NCI-H526 (cell line): ENCODE results near the gene ZNF264.
A peak's percentile ranks its signal among the peaks of the same experiment; 100 is the strongest.
"Not testable (repeated sequence)": the region's sequence is repeated elsewhere in the genome, so short reads cannot be mapped to it uniquely, and the experiment has no call there.

Experiments used
- DNase-seq, 2 experiments: peaks; one replicate each; lab custom pipeline; 2025; lab: John Stamatoyannopoulos, UW

Gene ZNF264

DNA sequence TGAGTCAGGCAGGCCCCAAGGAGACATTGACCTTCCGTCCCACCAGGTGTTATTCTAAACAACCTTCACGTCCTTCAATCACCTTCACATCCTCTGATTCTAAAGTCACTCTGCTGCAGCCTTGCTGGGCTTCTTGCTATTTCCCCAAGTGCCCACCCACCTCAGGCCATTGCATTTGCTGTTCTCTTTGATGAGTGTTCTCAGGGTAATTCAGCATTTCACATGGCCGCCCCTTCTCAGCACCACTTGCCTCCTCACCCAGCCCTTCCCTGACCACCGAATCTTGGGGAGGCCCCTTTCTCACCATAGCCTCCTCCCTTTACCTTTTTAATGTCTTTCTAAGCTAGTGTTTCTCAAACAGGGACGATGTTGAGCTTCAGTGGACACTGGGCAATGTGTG lies 53.8 kb downstream of the ZNF264 start:
- no peak for DNase-seq

DNA sequence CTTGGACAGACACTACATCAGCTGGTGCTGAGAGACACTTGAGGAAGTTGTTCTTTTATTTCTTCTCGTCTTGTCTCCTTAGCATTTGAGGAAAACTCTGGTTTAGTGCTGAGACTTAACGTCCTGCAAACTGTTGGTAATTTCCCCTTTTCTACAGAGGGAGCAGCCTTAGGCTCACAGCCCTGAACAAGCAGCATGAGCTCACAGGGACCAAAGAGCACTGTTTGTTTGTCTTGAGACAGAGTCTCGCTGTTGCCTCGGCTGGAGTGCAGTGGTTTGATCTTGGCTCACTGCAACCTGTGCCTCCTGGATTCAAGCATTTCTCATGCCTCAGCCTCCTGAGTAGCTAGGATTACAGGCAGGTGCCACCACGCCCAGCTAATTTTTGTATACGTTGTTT lies 54.7 kb downstream of the ZNF264 start:
- DNase-seq: no peak

DNA sequence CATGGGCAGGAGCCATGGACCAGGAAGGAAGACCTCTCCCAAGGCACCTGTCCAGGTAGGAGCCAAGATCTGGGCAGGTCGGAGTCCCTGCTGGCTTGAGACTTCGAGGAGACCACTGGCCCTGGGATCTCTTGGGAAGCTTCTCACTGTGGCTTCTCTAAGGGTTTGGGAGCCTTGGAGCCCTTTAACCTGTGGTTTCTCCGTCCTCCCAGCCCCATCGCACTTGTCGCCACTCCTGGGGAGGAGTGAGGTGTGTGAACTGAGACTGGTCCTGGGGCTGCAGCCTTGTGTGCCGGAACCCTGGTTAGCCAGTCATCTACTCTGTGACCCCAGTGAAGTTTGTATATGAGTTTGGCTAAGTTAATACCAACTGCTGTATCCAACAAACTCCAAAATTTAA lies 57.3 kb downstream of the ZNF264 start:
- no peak for DNase-seq

DNA sequence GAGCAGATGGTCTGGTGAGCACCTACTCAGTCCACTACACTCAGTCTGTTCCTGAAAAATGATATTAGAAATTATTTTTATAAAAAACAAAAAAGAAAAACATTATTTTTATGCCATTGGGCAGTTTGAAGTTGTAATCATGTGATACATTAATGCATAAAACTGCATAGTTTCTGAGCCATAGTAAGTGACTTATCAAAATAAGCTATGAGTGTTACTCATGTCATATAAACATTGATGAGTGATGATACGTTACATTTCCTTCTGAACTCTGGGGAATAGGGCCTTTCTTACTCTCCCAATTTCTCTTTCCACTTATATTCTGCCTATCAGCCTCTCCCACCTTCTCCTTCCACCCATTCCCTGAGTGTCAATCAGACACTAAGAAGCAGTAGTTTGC lies 58.0 kb downstream of the ZNF264 start:
- no peak for DNase-seq

DNA sequence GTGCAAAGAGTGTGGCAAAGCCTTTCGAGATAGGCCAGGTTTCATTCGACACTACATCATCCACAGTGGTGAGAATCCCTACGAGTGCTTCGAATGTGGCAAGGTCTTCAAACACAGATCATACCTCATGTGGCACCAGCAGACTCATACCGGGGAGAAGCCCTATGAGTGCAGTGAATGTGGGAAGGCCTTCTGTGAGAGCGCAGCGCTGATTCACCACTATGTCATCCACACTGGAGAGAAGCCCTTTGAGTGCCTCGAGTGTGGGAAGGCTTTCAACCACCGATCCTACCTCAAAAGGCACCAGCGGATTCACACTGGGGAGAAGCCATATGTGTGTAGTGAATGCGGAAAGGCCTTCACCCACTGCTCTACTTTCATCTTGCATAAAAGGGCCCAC lies 62.5 kb downstream of the ZNF264 start:
- DNase-seq: not testable (repeated sequence)

DNA sequence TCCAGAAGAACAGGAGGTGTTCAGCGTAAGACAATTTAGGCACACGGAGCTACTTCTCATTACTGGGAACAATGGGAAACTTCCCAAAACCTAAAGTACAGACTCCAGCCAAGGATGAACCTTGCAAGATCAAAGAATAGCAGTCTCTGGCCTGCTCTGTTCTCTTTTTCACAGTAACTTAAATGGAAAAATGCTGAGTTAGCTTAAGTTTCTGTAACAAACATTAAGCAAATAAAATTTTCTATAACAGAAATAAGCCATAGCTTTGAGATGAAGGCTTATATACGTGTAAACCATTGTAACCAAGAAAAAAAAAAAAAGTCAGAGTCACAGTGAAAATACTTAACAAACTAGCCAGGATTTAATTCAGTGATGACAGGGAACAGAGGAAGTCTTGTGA lies 70.7 kb downstream of the ZNF264 start:
- DNase-seq: no peak

DNA sequence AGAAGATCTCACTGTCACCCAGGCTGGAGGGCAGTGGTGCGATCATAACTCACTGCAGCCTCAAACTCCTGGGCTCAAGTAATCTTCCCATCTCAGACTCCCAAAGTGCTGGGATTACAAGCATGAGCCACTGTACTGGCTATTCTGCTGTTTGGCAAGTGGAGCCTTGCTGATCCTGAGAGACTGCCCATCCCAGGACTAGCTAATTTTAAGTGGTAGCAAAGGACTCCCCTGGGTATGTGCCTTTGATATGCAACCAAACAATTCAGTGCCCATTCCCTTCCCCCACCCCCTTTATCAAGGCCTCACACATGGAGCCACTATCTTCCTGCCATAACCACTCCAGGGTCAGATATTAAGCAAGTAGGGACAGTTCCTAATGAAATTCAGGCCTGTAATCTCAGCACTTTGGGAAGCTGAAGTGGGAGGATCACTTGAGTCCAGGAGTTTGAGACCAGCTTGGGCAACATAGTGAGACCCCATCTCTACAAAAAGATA lies 72.0 kb downstream of the ZNF264 start:
- DNase-seq: no peak

DNA sequence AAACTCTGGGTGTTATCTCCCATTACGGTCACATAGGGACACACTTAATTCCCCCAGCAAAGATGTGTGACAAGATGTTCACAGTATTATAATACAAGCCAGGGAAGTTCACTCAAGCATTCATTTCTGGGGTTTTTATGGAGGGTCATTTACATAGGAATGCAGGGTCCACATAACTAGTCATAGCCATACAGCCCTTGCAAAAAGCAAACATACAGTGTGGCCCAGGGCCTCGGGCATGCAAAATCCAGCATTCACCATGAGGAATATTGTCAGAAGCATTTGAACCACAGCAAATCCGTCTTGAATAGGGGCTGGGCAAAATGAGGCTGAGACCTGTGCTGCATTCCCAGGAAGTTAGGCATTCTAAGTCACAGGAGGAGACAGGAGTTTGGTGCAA lies 76.0 kb downstream of the ZNF264 start:
- peak; percentile 42 to 52 for DNase-seq

DNA sequence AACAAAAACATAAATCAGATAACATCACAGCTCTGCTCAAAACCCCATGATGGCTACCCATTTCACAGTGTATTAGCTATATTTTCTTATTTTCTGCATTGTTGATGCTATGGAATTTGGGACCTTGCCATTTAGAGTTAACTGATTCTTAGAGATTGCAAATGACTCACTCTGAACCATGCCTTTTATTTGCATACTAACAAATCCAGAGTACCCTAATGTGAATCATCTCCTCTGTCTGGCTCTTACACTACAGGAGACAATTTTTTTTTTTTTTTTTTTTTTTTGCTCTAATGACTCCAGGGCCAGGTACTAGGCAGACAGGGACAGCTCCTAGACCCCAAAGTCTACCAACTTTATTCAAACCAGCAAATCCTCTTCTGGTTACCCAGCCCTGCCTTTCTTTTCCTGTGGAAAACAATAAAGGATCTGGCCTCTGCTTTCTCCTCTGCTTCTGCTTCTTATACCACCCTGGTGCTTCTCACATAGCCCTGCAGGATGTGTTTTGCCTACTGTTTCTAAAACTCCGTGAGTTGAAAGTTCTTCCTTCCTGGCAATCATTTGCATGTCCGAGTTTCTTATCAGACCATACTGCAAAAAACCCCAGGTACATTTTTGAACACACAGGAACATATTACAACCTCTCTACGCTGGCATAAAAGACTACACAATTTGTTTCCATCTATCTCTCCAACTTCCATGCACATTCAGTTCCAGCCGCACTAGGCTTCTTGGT lies 78.4 kb downstream of the ZNF264 start:
- DNase-seq: peak; percentile 42 to 77

DNA sequence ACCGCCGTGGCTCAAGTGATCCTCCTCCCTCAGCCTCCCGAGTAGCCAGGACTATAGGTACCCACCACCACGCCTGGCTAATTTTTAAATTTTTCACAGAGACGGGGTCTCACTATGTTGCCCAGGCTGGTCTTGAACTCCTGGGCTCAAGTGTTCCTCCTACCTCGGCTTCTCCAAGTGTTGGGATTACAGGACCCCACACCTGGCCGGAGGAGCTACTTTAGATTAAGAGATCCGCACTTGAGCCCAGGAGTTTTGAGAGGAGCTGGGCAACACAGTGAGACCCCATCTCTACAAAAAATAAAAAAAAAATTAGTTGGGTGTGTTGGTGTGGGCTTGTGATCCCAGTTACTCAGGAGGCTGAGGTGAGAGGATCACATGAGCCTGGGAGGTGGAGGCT lies 80.0 kb downstream of the ZNF264 start:
- DNase-seq: no peak
